Uterus (tissue), 4 donors: ENCODE data around the gene WSCD2. TPM values are rescaled to one million over a fixed set of nuclear protein-coding genes. Genes with fewer than 3 reads are reported as not detected.

Experiments used
- DNase-seq, 2 donors: peaks; one replicate each; pipeline ENCODE4 v3.0.0-alpha.2; 2019 to 2020
- H3K27ac ChIP-seq, 2 donors: fragments of 200-600 bp; sonication (generic); 1 replicate in 1 of 2; 2 replicates in 1 of 2; pipeline ENCODE4 v1.5.1; 2016 to 2018
- H3K27me3 ChIP-seq, 2 donors: fragments of 200-600 bp; sonication (generic); one replicate each; pipeline ENCODE4 v1.5.1; 2018 to 2019; ENCODE audit warnings: control low read depth in 1 of 2
- H3K36me3 ChIP-seq, 2 donors: fragments of 200-600 bp; sonication (generic); one replicate each; pipeline ENCODE4 v1.5.1; 2019; ENCODE audit warnings: control low read depth in 1 of 2
- H3K4me1 ChIP-seq, 2 donors: fragments of 200-600 bp; sonication (generic); one replicate each; pipeline ENCODE4 v1.5.1; 2018 to 2019; ENCODE audit warnings: control low read depth in 1 of 2
- H3K4me3 ChIP-seq, 2 donors: fragments of 200-600 bp; sonication (generic); 1 replicate in 1 of 2; 2 replicates in 1 of 2; pipeline ENCODE4 v1.5.1; 2018 to 2019; ENCODE audit warnings: mild to moderate bottlenecking in 1 of 2
- H3K9me3 ChIP-seq, 2 donors: fragments of 200-600 bp; sonication (generic); one replicate each; pipeline ENCODE4 v1.5.1; 2019; ENCODE audit warnings: control low read depth in 1 of 2
- CTCF ChIP-seq, 4 experiments: fragments of 200-600 bp in 2 of 4; fragments of 450-650 bp in 2 of 4; sonication (generic) in 2 of 4; IDR thresholded peaks; one replicate each; pipeline ENCODE4 v1.5.1; 2016 to 2019; ENCODE audit warnings: antibody characterized with exemption in 4 of 4, mild to moderate bottlenecking in 2 of 4, moderate library complexity in 1 of 4
- POLR2A ChIP-seq, 2 donors: fragments of 450-650 bp; IDR thresholded peaks; one replicate each; pipeline ENCODE4 v1.6.1; 2016; ENCODE audit warnings: antibody characterized with exemption in 2 of 2, mild to moderate bottlenecking in 1 of 2, moderate library complexity in 1 of 2
- intact Hi-C: fragments of 100-400 bp; cut with DNase I; formaldehyde crosslinking; loops from one replicate; pipeline ENCODE4 v1.15.1; 2023; ENCODE audit warnings: low total_unique reads
- total RNA-seq, 4 donors: library from RNA; depleted of rRNA in 3 of 4; stranded (reverse); fragments of >200 nt in 3 of 4; gene quantifications; one replicate each; pipeline versions ENCODE4 v1.1.0 to v1.2.4, GENCODE V29; 2014 to 2023
- donor health status: DM: yes; HTN: yes; CAD: no.

Gene WSCD2
- total RNA-seq, 4 donors from 2014 or later: 3.3 to 65.3 (median 17.2) TPM

- H3K36me3 ChIP-seq: no peaks in the 10 kb centered on the region
- H3K27me3 ChIP-seq: no peaks in the 10 kb centered on the region
- TF ChIP-seq POLR2A (IDR thresholded peaks at IDR 0.05) (no peak), CTCF (IDR thresholded peaks at IDR 0.05) (no peak)
- intact Hi-C loops: no loop called here
- no peak overlapping the region for H3K4me3 ChIP-seq
- peaks cover 0 to 14% of the 10 kb centered on the region in 2 donors for H3K9me3 ChIP-seq
- H3K4me1 ChIP-seq: no peaks in the 10 kb centered on the region
- no peak for DNase-seq
- H3K27ac ChIP-seq: no peak overlapping the region
Observed at GRCh38 chr12:108090107-108090899, 38.8 kb upstream of the WSCD2 start.

- intact Hi-C loops: no loop called here
- H3K4me1 ChIP-seq: no peaks in the 10 kb centered on the region
- DNase-seq: no peak
- H3K36me3 ChIP-seq: no peaks in the 10 kb centered on the region
- TF ChIP-seq CTCF (IDR thresholded peaks at IDR 0.05) (no peak), POLR2A (IDR thresholded peaks at IDR 0.05) (no peak)
- no peak overlapping the region for H3K4me3 ChIP-seq
- H3K27me3 ChIP-seq: no peaks in the 10 kb centered on the region
- no peak overlapping the region for H3K27ac ChIP-seq
- H3K9me3 ChIP-seq: peaks cover 0 to 14% of the 10 kb centered on the region in 2 donors
Observed at GRCh38 chr12:108090932-108091678, 38.0 kb upstream of the WSCD2 start.

GRCh38 chr12:108091679-108092051 is 37.4 kb upstream of the WSCD2 start:
- Histone ChIP-seq H3K27me3 (no peaks in the 10 kb centered on the region), H3K4me1 (no peaks in the 10 kb centered on the region), H3K9me3 (peaks cover 0 to 14% of the 10 kb centered on the region in 2 donors), H3K4me3 (no peak overlapping the region), H3K27ac (no peak overlapping the region), H3K36me3 (no peaks in the 10 kb centered on the region)
- intact Hi-C loops: no loop called here
- TF ChIP-seq POLR2A (IDR thresholded peaks at IDR 0.05): no peak
- no peak for TF ChIP-seq CTCF (IDR thresholded peaks at IDR 0.05)
- DNase-seq: no peak

DNA sequence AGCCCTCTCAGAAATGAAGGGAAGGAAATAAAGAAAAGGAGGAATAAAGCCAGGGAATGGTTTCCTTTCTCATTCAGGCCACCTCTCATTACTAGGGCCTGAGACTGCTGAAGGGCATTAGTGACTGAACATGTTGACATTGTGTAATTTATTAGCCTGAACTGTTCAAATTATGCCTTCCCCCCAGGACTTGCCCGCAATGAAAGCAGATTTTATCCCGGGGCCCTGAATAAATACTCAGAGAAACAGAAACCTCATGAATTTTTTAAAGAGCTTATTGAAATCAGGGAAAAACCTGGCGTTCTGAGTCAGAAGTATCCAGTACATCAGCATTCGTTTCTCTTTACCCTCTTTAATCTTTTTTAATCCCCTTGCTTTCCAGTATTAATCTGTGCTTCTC is 35.9 kb upstream of the WSCD2 start:
- Histone ChIP-seq H3K4me3 (no peak overlapping the region), H3K27me3 (no peaks in the 10 kb centered on the region), H3K36me3 (no peaks in the 10 kb centered on the region), H3K27ac (no peak overlapping the region), H3K9me3 (peaks cover 0 to 3% of the 10 kb centered on the region in 2 donors), H3K4me1 (no peaks in the 10 kb centered on the region)
- no peak for TF ChIP-seq CTCF (IDR thresholded peaks at IDR 0.05)
- no peak for TF ChIP-seq POLR2A (IDR thresholded peaks at IDR 0.05)
- intact Hi-C loops: no loop called here
- no peak for DNase-seq

GRCh38 chr12:108094056-108094649 is 34.9 kb upstream of the WSCD2 start:
- H3K27me3 ChIP-seq: no peaks in the 10 kb centered on the region
- DNase-seq: no peak
- H3K4me1 ChIP-seq: no peaks in the 10 kb centered on the region
- TF ChIP-seq POLR2A (IDR thresholded peaks at IDR 0.05): no peak
- no peak for TF ChIP-seq CTCF (IDR thresholded peaks at IDR 0.05)
- H3K9me3 ChIP-seq: no peaks in the 10 kb centered on the region
- no peak overlapping the region for H3K27ac ChIP-seq
- no peak overlapping the region for H3K4me3 ChIP-seq
- no peaks in the 10 kb centered on the region for H3K36me3 ChIP-seq
- intact Hi-C loops: no loop called here
